GM21825 (cell line): Measurements from ENCODE around the gene CYP4F8.

Experiments used
- ATAC-seq: cut with Tn5 transposase; IDR thresholded peaks from one replicate; pipeline ENCODE4 v1.9.1; 2021; ENCODE audit warnings: mild to moderate bottlenecking, moderate library complexity; ENCODE audit not compliant: unreplicated experiment

The CYP4F8 gene

DNA sequence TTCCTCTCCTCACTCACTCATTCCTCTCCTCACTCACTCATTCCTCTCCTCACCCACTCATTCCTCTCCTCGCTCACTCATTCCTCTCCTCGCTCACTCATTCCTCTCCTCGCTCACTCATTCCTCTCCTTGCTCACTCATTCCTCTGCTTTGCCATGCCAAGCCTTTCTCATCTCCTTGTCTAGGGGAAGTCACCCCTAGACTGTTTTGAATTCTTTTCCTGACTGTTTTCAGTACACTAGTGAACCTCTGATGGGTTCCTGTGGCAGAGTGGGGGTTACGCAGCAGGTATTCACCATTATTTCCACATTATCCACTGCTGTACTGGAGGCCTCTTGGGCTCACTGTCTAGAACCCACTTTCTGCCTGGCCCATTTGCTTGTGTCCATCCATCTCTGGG lies 1.2 kb downstream of the CYP4F8 start:
- no peak for ATAC-seq

- ATAC-seq = no peak
Observed at GRCh38 chr19:15616627-15617270, 1.7 kb downstream of the CYP4F8 start.

GRCh38 chr19:15618321-15618720 lies 3.3 kb downstream of the CYP4F8 start:
- no peak for ATAC-seq

DNA sequence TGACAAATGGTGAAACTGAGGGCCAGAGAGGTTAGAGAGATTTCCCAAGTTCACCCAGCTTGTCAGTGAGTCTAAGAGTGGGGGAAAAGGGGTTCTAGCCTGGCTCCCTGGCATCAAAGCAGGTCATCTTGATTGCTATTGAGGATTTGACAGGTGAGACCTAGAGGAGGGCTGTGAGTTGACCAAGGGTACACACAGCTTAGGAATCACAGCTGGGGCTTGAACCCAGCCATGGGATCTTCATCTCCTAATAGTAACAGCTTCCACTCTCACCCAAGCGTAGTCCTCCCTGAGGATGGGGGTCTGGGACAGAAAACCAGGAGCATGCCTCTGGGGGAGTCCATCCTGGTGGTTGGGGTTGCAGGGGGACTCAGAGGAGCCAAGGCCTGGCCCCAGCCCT lies 6.8 kb downstream of the CYP4F8 start:
- ATAC-seq = no peak

DNA sequence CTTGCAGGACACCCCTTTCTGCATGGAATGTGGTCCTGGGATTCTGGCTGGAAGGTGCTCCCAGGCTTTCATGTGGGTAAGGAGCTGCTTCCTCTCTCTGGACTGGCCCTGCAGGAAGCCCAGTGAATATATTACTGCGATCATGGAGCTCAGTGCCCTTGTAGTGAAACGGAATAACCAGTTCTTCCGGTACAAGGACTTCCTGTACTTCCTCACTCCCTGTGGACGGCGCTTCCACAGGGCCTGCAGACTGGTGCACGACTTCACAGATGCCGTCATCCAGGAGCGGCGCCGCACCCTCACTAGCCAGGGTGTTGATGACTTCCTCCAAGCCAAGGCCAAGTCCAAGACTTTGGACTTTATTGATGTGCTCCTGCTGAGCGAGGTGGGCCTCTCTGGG lies 8.0 kb downstream of the CYP4F8 start:
- no peak for ATAC-seq

DNA sequence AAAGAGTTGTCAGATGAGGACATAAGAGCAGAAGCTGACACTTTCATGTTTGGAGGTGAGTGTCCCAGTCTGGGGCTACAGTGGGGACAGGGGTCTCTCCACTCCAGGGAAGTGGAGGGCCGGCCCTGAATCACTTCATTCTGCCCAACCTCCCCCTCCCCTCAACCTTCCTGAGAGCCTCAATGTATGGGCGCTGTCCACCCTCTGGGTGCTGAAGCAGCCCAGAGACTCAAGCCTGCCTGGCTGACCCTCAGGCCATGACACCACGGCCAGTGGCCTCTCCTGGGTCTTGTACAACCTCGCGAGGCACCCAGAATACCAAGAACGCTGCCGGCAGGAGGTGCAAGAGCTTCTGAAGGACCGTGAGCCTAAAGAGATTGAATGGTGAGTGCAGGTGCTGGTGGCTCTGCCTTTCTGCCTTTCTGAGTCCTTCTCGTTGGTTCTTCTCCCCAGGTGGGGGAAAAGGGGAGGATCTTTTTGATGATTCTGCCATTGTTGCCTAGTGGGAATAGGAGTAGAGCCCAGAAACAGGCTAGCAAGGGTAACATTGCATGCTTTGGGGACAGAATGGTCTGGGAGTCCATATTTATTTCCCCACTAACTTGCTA lies 8.8 kb downstream of the CYP4F8 start:
- ATAC-seq = no peak

DNA sequence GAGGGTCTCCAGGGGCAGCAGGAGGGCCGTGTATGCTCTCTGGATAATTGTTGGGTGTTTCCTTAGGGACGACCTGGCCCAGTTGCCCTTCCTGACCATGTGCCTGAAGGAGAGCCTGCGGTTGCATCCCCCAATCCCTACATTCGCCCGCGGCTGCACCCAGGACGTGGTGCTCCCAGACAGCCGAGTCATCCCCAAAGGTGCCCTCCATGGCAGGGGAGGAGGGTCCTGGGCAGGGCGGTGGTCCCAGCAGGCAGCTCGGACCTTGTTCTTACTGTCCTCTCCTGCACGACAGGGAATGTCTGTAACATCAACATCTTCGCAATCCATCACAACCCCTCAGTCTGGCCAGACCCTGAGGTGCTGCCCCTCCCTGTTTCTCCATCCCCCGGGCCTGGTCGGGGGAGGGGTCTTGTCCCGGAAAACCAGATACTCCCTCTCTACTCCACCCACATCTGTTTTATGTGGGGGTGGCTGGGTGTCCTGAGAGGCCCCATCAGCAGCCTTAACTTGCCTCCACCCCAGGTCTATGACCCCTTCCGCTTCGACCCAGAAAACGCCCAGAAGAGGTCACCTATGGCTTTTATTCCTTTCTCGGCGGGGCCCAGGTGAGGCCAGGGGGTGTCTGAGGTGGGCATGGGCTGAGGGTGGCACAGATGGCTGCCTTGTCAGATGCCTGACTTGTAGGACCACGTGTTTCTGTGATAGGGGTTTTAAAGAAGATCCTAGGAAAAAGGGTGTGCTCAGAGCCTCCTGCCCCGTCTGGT lies 13.4 kb downstream of the CYP4F8 start:
- no peak for ATAC-seq

DNA sequence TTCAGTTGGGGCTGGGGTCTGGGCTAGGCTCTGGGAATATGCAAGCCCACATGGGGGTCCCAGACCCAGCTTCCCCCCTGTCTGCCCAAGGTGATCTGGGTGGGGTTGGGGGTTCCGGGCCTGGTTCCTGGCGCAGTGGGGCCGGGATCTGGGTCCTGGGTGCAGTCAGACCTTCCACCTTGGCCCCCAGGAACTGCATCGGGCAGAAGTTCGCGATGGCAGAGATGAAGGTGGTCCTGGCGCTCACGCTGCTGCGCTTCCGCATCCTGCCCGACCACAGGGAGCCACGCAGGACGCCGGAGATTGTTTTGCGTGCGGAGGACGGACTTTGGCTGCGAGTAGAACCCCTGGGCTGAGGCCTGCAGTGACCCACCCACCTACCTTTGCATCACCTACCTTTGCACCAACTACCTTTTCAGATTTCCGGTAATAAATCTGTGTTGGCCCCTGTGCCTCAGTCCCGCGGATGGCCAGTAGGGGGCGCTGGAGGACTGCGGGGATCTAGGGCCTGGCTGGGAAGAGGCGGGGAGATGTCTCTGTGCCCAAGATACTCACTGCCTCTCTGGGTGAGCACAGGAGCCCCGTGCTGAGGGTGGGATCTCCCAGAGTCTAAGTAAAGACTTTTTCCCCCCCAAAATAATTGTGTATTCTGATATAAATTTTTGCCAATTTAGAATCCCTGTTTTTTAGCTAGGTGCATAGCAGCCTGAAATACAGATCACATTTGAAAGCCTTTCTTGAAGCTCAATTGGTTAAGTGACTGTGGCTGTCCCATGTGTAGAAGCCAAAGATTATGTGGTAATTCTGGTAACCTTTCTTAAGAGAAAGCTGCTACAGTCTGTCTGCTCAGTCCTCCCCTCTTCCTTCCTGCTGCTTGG lies 14.2 kb downstream of the CYP4F8 start:
- ATAC-seq = no peak

DNA sequence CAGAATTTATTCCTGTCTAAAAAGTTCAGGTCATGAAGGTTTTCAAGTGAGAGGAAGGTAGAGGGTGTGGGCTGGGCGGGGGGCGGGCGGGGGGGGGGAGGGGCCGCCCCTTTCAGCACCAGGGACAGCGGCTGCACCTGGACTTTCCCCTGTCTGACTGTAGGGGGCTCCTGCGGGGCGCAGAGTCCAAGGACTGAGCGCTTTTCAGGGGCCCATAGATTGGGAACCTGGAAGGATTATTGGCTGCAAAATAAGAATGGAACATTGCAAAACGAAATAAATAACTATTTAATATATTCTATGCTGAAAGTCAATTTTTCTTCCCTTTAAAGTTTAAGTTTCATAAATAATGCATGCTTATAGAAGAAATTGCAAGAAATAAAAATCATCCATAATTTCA lies 16.8 kb downstream of the CYP4F8 start:
- ATAC-seq = no peak

- ATAC-seq = no peak
Observed at GRCh38 chr19:15633082-15633835, 18.2 kb downstream of the CYP4F8 start.

GRCh38 chr19:15634105-15634504 lies 19.1 kb downstream of the CYP4F8 start:
- no peak for ATAC-seq

GRCh38 chr19:15635016-15635805 lies 20.2 kb downstream of the CYP4F8 start:
- no peak for ATAC-seq

DNA sequence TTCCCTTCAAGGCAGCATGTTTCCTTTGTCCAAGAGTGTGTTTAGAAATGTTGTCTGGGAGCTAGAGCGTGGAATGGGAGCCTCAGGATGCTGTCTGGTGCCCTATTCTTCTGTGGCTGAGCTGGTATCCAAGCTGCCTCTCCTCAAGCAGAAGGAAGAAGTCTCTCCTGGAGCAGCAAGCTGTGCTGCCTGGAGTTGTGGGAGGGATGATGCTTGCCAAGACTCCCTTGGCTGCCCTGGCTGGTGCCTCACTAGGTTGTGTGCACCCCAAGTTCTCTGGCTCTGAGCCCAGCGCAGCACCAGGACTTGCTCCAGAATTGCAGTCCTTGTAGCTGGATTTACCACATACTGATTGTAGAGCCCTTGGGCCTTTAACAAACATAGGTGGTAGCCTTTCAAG lies 21.0 kb downstream of the CYP4F8 start:
- no peak for ATAC-seq

- ATAC-seq = no peak
Observed at GRCh38 chr19:15639596-15639995, 24.6 kb downstream of the CYP4F8 start.

GRCh38 chr19:15640294-15640903 lies 25.4 kb downstream of the CYP4F8 start, which contains the start of gene CYP4F3:
Gene CYP4F3 (plus strand): TSS chr19:15640897. CDS start chr19:15641416, 519 bp downstream.
- no peak for ATAC-seq

DNA sequence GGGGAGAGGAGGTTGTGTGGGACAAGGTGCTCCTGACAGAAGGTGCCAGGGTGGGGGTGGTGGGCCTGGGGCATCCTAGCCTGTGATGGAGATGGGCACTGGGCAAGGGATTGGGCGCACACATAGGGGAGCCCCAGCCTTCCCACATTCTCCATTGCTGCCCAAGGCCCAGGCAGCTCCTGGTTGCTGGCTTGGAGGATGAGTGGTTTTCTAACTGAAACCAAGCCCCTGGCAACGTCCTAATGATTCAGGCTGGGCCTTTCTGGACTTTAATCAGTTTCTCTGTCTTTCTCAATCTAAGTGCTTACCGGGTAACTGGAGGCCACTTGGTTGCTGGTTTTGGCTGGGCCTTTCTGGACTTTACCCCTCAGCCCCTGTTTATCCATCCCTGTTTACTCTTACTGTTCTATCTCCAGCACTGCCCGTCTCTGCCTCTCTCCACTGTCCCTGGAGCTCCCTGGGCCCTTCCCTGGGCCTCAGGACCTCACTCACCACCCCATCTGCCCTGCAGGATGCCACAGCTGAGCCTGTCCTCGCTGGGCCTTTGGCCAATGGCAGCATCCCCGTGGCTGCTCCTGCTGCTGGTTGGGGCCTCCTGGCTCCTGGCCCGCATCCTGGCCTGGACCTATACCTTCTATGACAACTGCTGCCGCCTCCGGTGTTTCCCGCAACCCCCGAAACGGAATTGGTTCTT lies 26.0 kb downstream of the CYP4F8 start:
- ATAC-seq = no peak

DNA sequence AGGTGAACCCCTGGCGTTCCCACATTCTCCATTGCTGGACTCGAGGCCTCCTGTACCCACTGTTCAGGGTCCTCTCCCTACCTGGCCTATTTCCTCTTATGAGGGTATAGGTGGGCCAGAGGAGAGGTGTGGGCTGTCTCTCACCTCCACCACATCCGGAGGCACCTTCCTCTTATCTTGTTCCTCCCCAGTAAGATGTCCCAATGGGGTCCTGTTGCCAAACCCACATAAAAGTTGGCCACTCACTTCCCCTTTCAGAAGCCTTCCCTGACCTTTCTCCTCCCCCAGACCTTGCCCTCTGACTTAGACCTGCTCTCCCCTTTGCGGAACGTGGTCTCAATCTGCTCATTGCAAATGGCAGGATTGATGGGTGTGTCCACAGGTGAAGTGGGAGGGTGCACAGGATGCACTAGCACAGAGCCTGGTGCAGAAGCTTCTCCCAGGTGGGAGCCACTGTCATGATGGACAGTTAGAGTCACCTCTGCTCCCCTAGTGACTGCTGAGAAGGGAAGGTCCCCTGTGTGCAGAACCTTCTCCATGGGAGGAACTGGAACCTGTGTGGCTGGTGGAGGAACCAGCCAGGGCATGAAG lies 27.0 kb downstream of the CYP4F8 start:
- ATAC-seq = no peak

- ATAC-seq = no peak
Observed at GRCh38 chr19:15642807-15643206, 27.8 kb downstream of the CYP4F8 start.
